HG02973 (cell line): Measurements from ENCODE around the gene B3GNT5.

ENCODE experiments used
- ATAC-seq: cut with Tn5 transposase; IDR thresholded peaks from one replicate; pipeline ENCODE4 v1.9.1; 2021; ENCODE audit warnings: moderate library complexity; ENCODE audit not compliant: unreplicated experiment

Gene B3GNT5

GRCh38 chr3:183317886-183318865, 65.1 kb downstream of the B3GNT5 start:
- no peak for ATAC-seq

GRCh38 chr3:183318877-183319276, 65.8 kb downstream of the B3GNT5 start:
- no peak for ATAC-seq

GRCh38 chr3:183319371-183319770, 66.3 kb downstream of the B3GNT5 start:
- ATAC-seq: no peak
